Endothelial cell of hepatic sinusoid (primary cell): ENCODE measurements around the gene LMF1.
"Not testable (repeated sequence)": the region's sequence is repeated elsewhere in the genome, so short reads cannot be mapped to it uniquely, and the experiment has no call there.

Source experiments
- in situ Hi-C: cut with HindIII; loops from 2 replicates; pipeline ENCODE4 v1.10.0; 2017; ENCODE audit warnings: low sequenced_read_pairs

Gene LMF1

GRCh38 chr16:825341-826061 lies 145.3 kb downstream of the LMF1 start:
- in situ Hi-C loops: no loop called here

- in situ Hi-C loops: no loop called here
These were observed 146.2 kb downstream of the LMF1 start for GRCh38 chr16:824601-825000.

GRCh38 chr16:824194-824593 lies 146.6 kb downstream of the LMF1 start:
- in situ Hi-C loops: no loop called here

GRCh38 chr16:822909-823297 lies 147.9 kb downstream of the LMF1 start:
- in situ Hi-C loops: no loop called here

GRCh38 chr16:822174-822908 lies 148.4 kb downstream of the LMF1 start:
- in situ Hi-C loops: no loop called here

GRCh38 chr16:821751-822150 lies 149.0 kb downstream of the LMF1 start:
- in situ Hi-C loops: no loop called here

GRCh38 chr16:820748-821147 lies 150.0 kb downstream of the LMF1 start:
- in situ Hi-C loops: no loop called here

GRCh38 chr16:820044-820408 lies 150.8 kb downstream of the LMF1 start:
- in situ Hi-C loops: not testable (repeated sequence)

GRCh38 chr16:819336-820043 lies 151.3 kb downstream of the LMF1 start:
- in situ Hi-C loops: no loop called here

- in situ Hi-C loops: no loop called here
These were observed 152.2 kb downstream of the LMF1 start for GRCh38 chr16:818592-818991.

- in situ Hi-C loops: no loop called here
These were observed 152.7 kb downstream of the LMF1 start for GRCh38 chr16:818132-818531.

GRCh38 chr16:817001-817906 lies 153.5 kb downstream of the LMF1 start:
- in situ Hi-C loops: no loop called here

GRCh38 chr16:815861-816260 lies 154.9 kb downstream of the LMF1 start:
- in situ Hi-C loops: no loop called here

- in situ Hi-C loops: no loop called here
These were observed 155.8 kb downstream of the LMF1 start for GRCh38 chr16:814974-815373.

- in situ Hi-C loops: no loop called here
These were observed 156.8 kb downstream of the LMF1 start for GRCh38 chr16:813916-814412.

- in situ Hi-C loops: no loop called here
These were observed 157.4 kb downstream of the LMF1 start for GRCh38 chr16:813204-813915.

GRCh38 chr16:808085-808386 lies 162.7 kb downstream of the LMF1 start:
- in situ Hi-C loops: no loop called here

- in situ Hi-C loops: no loop called here
These were observed 163.3 kb downstream of the LMF1 start for GRCh38 chr16:807347-808084.

GRCh38 chr16:805474-805873 lies 165.3 kb downstream of the LMF1 start:
- in situ Hi-C loops: no loop called here
